ENCODE results near the gene VTI1B. TPM values are rescaled to one million over a fixed set of nuclear protein-coding genes. Genes with fewer than 3 reads are reported as not detected.
"Not testable (repeated sequence)": the region's sequence is repeated elsewhere in the genome, so short reads cannot be mapped to it uniquely, and the experiment has no call there.

Gene VTI1B
- total RNA-seq, 1 experiment from 2014 or later, result 35.3 TPM

GRCh38 chr14:67630186-67630585 is 44.2 kb downstream of the VTI1B start:
- H3K4me3 ChIP-seq, result no peak overlapping the region
- no peaks in the 10 kb centered on the region for H3K36me3 ChIP-seq
- H3K27ac ChIP-seq, result no peak overlapping the region
- no peak for DNase-seq
- H3K27me3 ChIP-seq, result no peaks in the 10 kb centered on the region
- H3K4me1 ChIP-seq, result no peaks in the 10 kb centered on the region
- no peaks in the 10 kb centered on the region for H3K9me3 ChIP-seq (replicated peaks)

GRCh38 chr14:67627519-67627918 is 46.9 kb downstream of the VTI1B start:
- Histone ChIP-seq H3K9me3 (replicated peaks) (no peaks in the 10 kb centered on the region), H3K4me1 (no peaks in the 10 kb centered on the region), H3K27me3 (no peaks in the 10 kb centered on the region), H3K36me3 (no peaks in the 10 kb centered on the region), H3K27ac (no peak overlapping the region), H3K4me3 (no peak overlapping the region)
- DNase-seq, result no peak

- not testable (repeated sequence) for DNase-seq
Observed at GRCh38 chr14:67626131-67626530, 48.3 kb downstream of the VTI1B start.

GRCh38 chr14:67623114-67623513 is 51.3 kb downstream of the VTI1B start:
- H3K4me3 ChIP-seq, result no peak overlapping the region
- H3K27me3 ChIP-seq, result no peaks in the 10 kb centered on the region
- no peaks in the 10 kb centered on the region for H3K36me3 ChIP-seq
- H3K9me3 ChIP-seq (replicated peaks), result no peaks in the 10 kb centered on the region
- H3K27ac ChIP-seq, result no peak overlapping the region
- no peak for DNase-seq
- no peaks in the 10 kb centered on the region for H3K4me1 ChIP-seq

More at GRCh38 chr14:67626131-67626530, 48.3 kb downstream of the VTI1B start:
- not testable (repeated sequence) for H3K4me1 ChIP-seq; H3K27me3 ChIP-seq; H3K9me3 ChIP-seq (replicated peaks); H3K4me3 ChIP-seq; H3K27ac ChIP-seq; H3K36me3 ChIP-seq

GRCh38 chr14:67622675-67623074 is 51.8 kb downstream of the VTI1B start:
- no peak overlapping the region for H3K27ac ChIP-seq
- no peak overlapping the region for H3K4me3 ChIP-seq
- no peak for DNase-seq
- H3K36me3 ChIP-seq, result no peaks in the 10 kb centered on the region
- H3K9me3 ChIP-seq (replicated peaks), result no peaks in the 10 kb centered on the region
- H3K27me3 ChIP-seq, result no peaks in the 10 kb centered on the region
- no peaks in the 10 kb centered on the region for H3K4me1 ChIP-seq

- Histone ChIP-seq H3K27me3 (no peaks in the 10 kb centered on the region), H3K4me3 (peak overlapping the region; percentile 67), H3K9me3 (replicated peaks) (no peaks in the 10 kb centered on the region), H3K4me1 (no peaks in the 10 kb centered on the region), H3K36me3 (no peaks in the 10 kb centered on the region), H3K27ac (no peak overlapping the region)
- peak; percentile 7 to 37 for DNase-seq
Observed at GRCh38 chr14:67620217-67620785, 54.1 kb downstream of the VTI1B start.

DNA sequence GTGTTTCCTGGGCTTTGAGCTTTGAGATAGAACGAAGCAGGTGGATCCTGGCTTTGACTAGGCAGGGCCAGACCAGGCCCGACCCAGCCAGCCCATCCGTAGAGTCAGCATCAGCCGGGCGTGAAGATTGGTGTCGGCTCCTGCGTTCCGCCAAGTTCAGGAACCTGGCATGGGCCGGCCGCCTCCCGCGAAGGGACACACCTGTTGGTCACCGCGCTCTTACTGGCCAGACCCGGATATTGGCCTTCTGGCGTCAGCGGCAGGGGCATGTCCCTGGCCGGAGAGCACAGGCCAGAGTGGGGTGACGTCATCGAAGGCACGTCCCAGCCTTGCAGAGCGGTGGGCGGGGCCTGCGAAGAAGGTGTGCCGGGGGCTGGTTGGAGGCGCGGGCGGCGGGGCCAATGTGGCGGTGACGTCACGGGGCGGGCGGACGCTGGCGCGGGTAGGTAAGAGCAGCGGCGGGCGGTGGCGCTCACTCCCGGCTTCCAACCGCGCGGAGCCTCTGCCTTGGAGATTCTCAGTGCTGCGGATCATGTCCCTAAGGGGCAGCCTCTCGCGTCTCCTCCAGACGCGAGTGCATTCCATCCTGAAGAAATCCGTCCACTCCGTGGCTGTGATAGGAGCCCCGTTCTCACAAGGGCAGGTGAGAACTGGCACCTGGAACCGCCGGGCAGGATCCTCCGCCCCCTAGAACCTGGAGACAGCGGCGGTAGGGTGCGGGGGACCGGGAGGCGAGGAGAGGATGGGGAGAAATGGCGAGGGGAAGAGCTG is 54.8 kb downstream of the VTI1B start, which contains the start of gene ARG2:
Gene ARG2 (plus strand): TSS at position 475 of the 771 bp plus-strand sequence. CDS start 58 bp downstream, at position 533.
- Histone ChIP-seq H3K4me3 (peak within 1 kb of the TSS; percentile 67), H3K27ac (peak within 1 kb of the TSS; percentile 22; the same call in 1 of the 2 replicates), H3K27me3 (no peaks in the 10 kb centered on the region), H3K9me3 (replicated peaks) (no peaks in the 10 kb centered on the region), H3K36me3 (no peaks in the 10 kb centered on the region), H3K4me1 (no peaks in the 10 kb centered on the region)
- DNase-seq, result peak; percentile 89 to 93

GRCh38 chr14:67618617-67619063 is 55.8 kb downstream of the VTI1B start:
- Histone ChIP-seq H3K36me3 (no peaks in the 10 kb centered on the region), H3K4me1 (no peaks in the 10 kb centered on the region), H3K27me3 (no peaks in the 10 kb centered on the region), H3K4me3 (no peak overlapping the region), H3K27ac (no peak overlapping the region), H3K9me3 (replicated peaks) (no peaks in the 10 kb centered on the region)
- DNase-seq, result peak in 1 of 2 experiments; percentile 66

DNA sequence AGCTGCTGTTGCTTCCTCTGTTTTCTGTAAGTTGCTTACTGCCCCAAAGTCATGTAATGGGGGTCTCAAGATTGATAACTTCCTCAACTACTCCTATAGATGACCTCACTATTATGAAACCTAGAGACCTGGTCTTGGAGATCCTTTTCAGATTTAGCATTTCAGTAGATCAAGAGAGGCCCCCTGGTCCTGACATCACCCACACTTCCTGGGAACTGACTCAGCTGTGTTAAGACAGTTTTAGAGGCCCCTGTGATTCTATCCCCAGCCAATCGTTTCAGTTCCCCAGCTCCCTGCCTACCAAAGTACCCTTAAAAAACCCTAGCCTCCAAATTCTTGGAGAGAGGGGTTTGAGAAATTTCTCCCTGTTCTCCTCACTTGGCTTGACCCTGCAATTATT is 63.9 kb downstream of the VTI1B start:
- no peaks in the 10 kb centered on the region for H3K36me3 ChIP-seq
- H3K27me3 ChIP-seq, result no peaks in the 10 kb centered on the region
- no peak overlapping the region for H3K4me3 ChIP-seq
- DNase-seq, result no peak
- H3K27ac ChIP-seq, result no peak overlapping the region
- no peaks in the 10 kb centered on the region for H3K4me1 ChIP-seq
- no peaks in the 10 kb centered on the region for H3K9me3 ChIP-seq (replicated peaks)

- H3K4me1 ChIP-seq, result no peaks in the 10 kb centered on the region
- H3K4me3 ChIP-seq, result no peak overlapping the region
- DNase-seq, result no peak
- no peaks in the 10 kb centered on the region for H3K36me3 ChIP-seq
- no peak overlapping the region for H3K27ac ChIP-seq
- no peaks in the 10 kb centered on the region for H3K27me3 ChIP-seq
- no peaks in the 10 kb centered on the region for H3K9me3 ChIP-seq (replicated peaks)
Observed at GRCh38 chr14:67609642-67610310, 64.7 kb downstream of the VTI1B start.

GRCh38 chr14:67607646-67608045 is 66.8 kb downstream of the VTI1B start:
- Histone ChIP-seq H3K4me1 (no peaks in the 10 kb centered on the region), H3K27me3 (no peaks in the 10 kb centered on the region), H3K27ac (no peak overlapping the region), H3K9me3 (replicated peaks) (no peaks in the 10 kb centered on the region), H3K36me3 (no peaks in the 10 kb centered on the region), H3K4me3 (no peak overlapping the region)
- DNase-seq, result no peak

GRCh38 chr14:67602995-67603545 is 71.4 kb downstream of the VTI1B start:
- Histone ChIP-seq H3K27ac (no peak overlapping the region), H3K4me3 (no peak overlapping the region), H3K36me3 (no peaks in the 10 kb centered on the region), H3K27me3 (no peaks in the 10 kb centered on the region), H3K4me1 (no peaks in the 10 kb centered on the region; the same call in 1 of the 2 replicates), H3K9me3 (replicated peaks) (no peaks in the 10 kb centered on the region)
- DNase-seq, result no peak

- DNase-seq, result no peak
- Histone ChIP-seq H3K9me3 (replicated peaks) (no peaks in the 10 kb centered on the region), H3K4me1 (no peaks in the 10 kb centered on the region; the same call in 1 of the 2 replicates), H3K4me3 (no peak overlapping the region), H3K36me3 (no peaks in the 10 kb centered on the region), H3K27me3 (no peaks in the 10 kb centered on the region), H3K27ac (no peak overlapping the region)
Observed at GRCh38 chr14:67602076-67602475, 72.4 kb downstream of the VTI1B start.

DNA sequence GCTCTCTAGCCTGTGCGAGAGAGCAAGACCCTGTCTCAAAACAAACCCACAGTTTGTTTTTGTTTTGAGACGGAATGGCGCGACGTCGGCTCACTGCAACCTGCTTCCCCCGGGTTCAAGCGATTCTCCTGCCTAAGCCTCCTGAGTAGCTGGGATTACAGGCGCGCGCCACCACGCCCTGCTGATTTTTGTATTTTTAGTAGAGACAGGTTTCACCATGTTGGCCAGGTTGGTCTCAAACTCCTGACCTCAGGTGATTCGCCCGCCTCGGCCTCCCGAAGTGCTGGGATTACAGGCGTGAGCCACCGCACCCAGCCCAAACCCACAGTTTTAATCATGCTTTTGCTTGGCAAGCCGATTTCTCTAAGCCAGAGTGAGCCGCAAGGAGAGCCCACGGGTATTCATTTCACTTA is 73.9 kb downstream of the VTI1B start:
- H3K4me3 ChIP-seq, result peak overlapping the region; percentile 81
- not testable (repeated sequence) for H3K27me3 ChIP-seq; H3K9me3 ChIP-seq (replicated peaks); H3K36me3 ChIP-seq; DNase-seq; H3K4me1 ChIP-seq
- H3K27ac ChIP-seq, result peak overlapping the region; percentile 13; the same call in 1 of the 2 replicates
